PC-3 (cell line): Measurements from ENCODE around the gene RAN. TPM values are rescaled to one million over a fixed set of nuclear protein-coding genes. Genes with fewer than 3 reads are reported as not detected.

Source experiments
- ATAC-seq: fragments of 200-7000 bp; cut with Tn5 transposase; 2 replicates; pipeline ENCODE4 v1.9.1; 2020; ENCODE audit warnings: mild to moderate bottlenecking, moderate library complexity
- BruUV-seq: library from RNA; stranded (reverse); fragments of 400-500 nt; replicated peaks from 2 replicates; lab custom pipeline; 2021; lab: Mats Ljungman, UMichigan
- CTCF ChIA-PET: fragments of 300-600 bp; sonication (Branson Sonifier 250); formaldehyde crosslinking; loops from one replicate; lab custom pipeline; 2022; ENCODE audit warnings: antibody characterized with exemption; lab: Charles Lee
- POLR2A ChIA-PET: fragments of 300-600 bp; sonication (Branson Sonifier 250); formaldehyde crosslinking; loops from one replicate; lab custom pipeline; 2022; ENCODE audit warnings: antibody characterized with exemption; ENCODE audit not compliant: unreplicated experiment; lab: Charles Lee
- DNase-seq: peaks from one replicate; pipeline ENCODE4 v3.0.0-alpha.2; 2015
- H2AFZ ChIP-seq: fragments of 300-600 bp; sonication (generic); 2 replicates; pipeline ENCODE4 v1.6.0; 2016; ENCODE audit warnings: antibody characterized with exemption, low read length
- H3F3A ChIP-seq: fragments of 300-600 bp; sonication (generic); one replicate; pipeline ENCODE4 v1.6.0; 2017; ENCODE audit warnings: antibody characterized with exemption, low read length, control low read depth, mild to moderate bottlenecking; ENCODE audit not compliant: unreplicated experiment
- H3K27ac ChIP-seq: fragments of 300-600 bp; sonication (generic); 2 replicates; pipeline ENCODE4 v1.5.1; 2016; ENCODE audit warnings: mild to moderate bottlenecking, low read length
- H3K27me3 ChIP-seq: fragments of 300-600 bp; sonication (generic); 2 replicates; pipeline ENCODE4 v1.6.1; 2016; ENCODE audit warnings: low read length, mixed read lengths
- H3K36me3 ChIP-seq: fragments of 300-600 bp; sonication (generic); 2 replicates; pipeline ENCODE4 v1.6.1; 2016; ENCODE audit warnings: low read depth, mixed run types, low read length, mixed read lengths
- H3K4me1 ChIP-seq: fragments of 300-600 bp; sonication (generic); 2 replicates; pipeline ENCODE4 v1.5.1; 2016; ENCODE audit warnings: low read length; ENCODE audit not compliant: insufficient read depth
- H3K4me2 ChIP-seq: fragments of 300-600 bp; sonication (generic); 2 replicates; pipeline ENCODE4 v1.6.0; 2016; ENCODE audit warnings: low read length
- H3K4me3 ChIP-seq: fragments of 300-600 bp; sonication (generic); 2 replicates; pipeline ENCODE4 v1.5.1; 2016; ENCODE audit warnings: mild to moderate bottlenecking, low read length, mixed read lengths
- H3K79me2 ChIP-seq: fragments of 300-600 bp; sonication (generic); 2 replicates; pipeline ENCODE4 v1.6.1; 2017; ENCODE audit warnings: low read length, mixed read lengths
- H3K9ac ChIP-seq: fragments of 300-600 bp; sonication (generic); 2 replicates; pipeline ENCODE4 v1.6.0; 2016; ENCODE audit warnings: mild to moderate bottlenecking, low read length
- H3K9me2 ChIP-seq: fragments of 300-600 bp; sonication (generic); replicated peaks from 2 replicates; pipeline ENCODE4 v1.6.1; 2016; ENCODE audit warnings: mixed run types, low read length, mixed read lengths
- H3K9me3 ChIP-seq: fragments of 300-600 bp; sonication (generic); 2 replicates; pipeline ENCODE4 v1.6.1; 2016; ENCODE audit warnings: low read length, mixed read lengths
- H4K20me1 ChIP-seq: fragments of 300-600 bp; sonication (generic); 2 replicates; pipeline ENCODE4 v1.6.1; 2016; ENCODE audit warnings: low read length, mixed read lengths
- CTCF ChIP-seq: fragments of 300-600 bp; sonication (generic); conservative IDR thresholded peaks from 2 replicates; pipeline ENCODE4 v1.5.1; 2017; ENCODE audit warnings: antibody characterized with exemption, low read depth, mild to moderate bottlenecking, low read length
- EZH2 ChIP-seq: fragments of 300-600 bp; sonication (generic); IDR thresholded peaks from one replicate; pipeline ENCODE4 v1.6.1; 2017; ENCODE audit warnings: antibody characterized with exemption, mild to moderate bottlenecking, low read length; ENCODE audit not compliant: unreplicated experiment
- EZH2phosphoT487 ChIP-seq: fragments of 300-600 bp; sonication (generic); IDR thresholded peaks from 2 replicates; pipeline ENCODE4 v1.6.1; 2018; ENCODE audit warnings: mild to moderate bottlenecking, antibody characterized with exemption, low read length, borderline replicate concordance
- intact Hi-C: fragments of 100-400 bp; cut with micrococcal nuclease; formaldehyde crosslinking; loops from 2 replicates; pipeline ENCODE4 v1.9.0; 2023
- total RNA-seq: library from RNA; depleted of rRNA; stranded (reverse); fragments of >200 nt; gene quantifications from 2 replicates; pipeline ENCODE4 v1.2.3, GENCODE V29; 2014

Gene RAN
- total RNA-seq, 1 experiment from 2014 or later, result 3,371 TPM

- DNase-seq (no peak), ATAC-seq (peak; percentile 16)
- CTCF ChIA-PET, result no interaction called here
- BruUV-seq, result no TSS peak
- Histone ChIP-seq H3K4me2 (no peak overlapping the region), H3K9me3 (no peaks in the 10 kb centered on the region), H4K20me1 (peaks cover 44% of the 10 kb centered on the region), H3F3A (peaks cover 33% of the 10 kb centered on the region), H3K4me3 (no peak overlapping the region), H3K79me2 (peaks cover 22% of the 10 kb centered on the region), H3K4me1 (peaks cover 4% of the 10 kb centered on the region), H3K36me3 (peaks cover 32% of the 10 kb centered on the region), H2AFZ (no peak overlapping the region), H3K27ac (no peak overlapping the region), H3K9ac (no peak overlapping the region), H3K9me2 (no peaks in the 10 kb centered on the region), H3K27me3 (no peaks in the 10 kb centered on the region)
- intact Hi-C loops, result no loop called here
- TF ChIP-seq CTCF, result no peak
- TF ChIP-seq EZH2phosphoT487, result no peak
- no peak for TF ChIP-seq EZH2
- POLR2A ChIA-PET, result no interaction called here
These were observed 7.4 kb downstream of the RAN start for GRCh38 chr12:130879212-130879686.

- Histone ChIP-seq H3K27ac (no peak overlapping the region), H3K4me3 (no peak overlapping the region), H3K79me2 (peaks cover 15% of the 10 kb centered on the region), H4K20me1 (peaks cover 38% of the 10 kb centered on the region), H3F3A (peaks cover 27% of the 10 kb centered on the region), H3K9me3 (no peaks in the 10 kb centered on the region), H3K36me3 (peaks cover 25% of the 10 kb centered on the region), H3K4me2 (no peak overlapping the region), H3K4me1 (no peaks in the 10 kb centered on the region), H2AFZ (no peak overlapping the region), H3K9me2 (no peaks in the 10 kb centered on the region), H3K9ac (no peak overlapping the region), H3K27me3 (no peaks in the 10 kb centered on the region)
- TF ChIP-seq CTCF (no peak), EZH2 (no peak), EZH2phosphoT487 (no peak)
- POLR2A ChIA-PET, result no interaction called here
- DNase-seq (no peak), ATAC-seq (peak; percentile 25)
- intact Hi-C loops, result no loop called here
- CTCF ChIA-PET, result no interaction called here
- BruUV-seq, result no TSS peak
These were observed 8.0 kb downstream of the RAN start for GRCh38 chr12:130879781-130880389.

GRCh38 chr12:130880411-130880885, 8.6 kb downstream of the RAN start:
- Histone ChIP-seq H3K4me2 (no peak overlapping the region), H3K9ac (no peak overlapping the region), H3K9me3 (no peaks in the 10 kb centered on the region), H3K79me2 (peaks cover 10% of the 10 kb centered on the region; the same call in 1 of the 2 replicates), H3K9me2 (no peaks in the 10 kb centered on the region), H3K4me1 (no peaks in the 10 kb centered on the region), H2AFZ (no peak overlapping the region), H3K27ac (no peak overlapping the region), H3K27me3 (no peaks in the 10 kb centered on the region), H3F3A (peaks cover 26% of the 10 kb centered on the region), H4K20me1 (peaks cover 32% of the 10 kb centered on the region), H3K36me3 (peaks cover 20% of the 10 kb centered on the region), H3K4me3 (no peak overlapping the region)
- ChIA-PET POLR2A (no interaction called here), CTCF (no interaction called here)
- ATAC-seq, result no peak
- no TSS peak for BruUV-seq
- no peak for TF ChIP-seq EZH2
- no peak for TF ChIP-seq CTCF
- TF ChIP-seq EZH2phosphoT487, result no peak
- DNase-seq, result no peak
- intact Hi-C loops, result no loop called here
